GM03348 (cell line): ENCODE data around the gene TCERG1L.
"Not testable (repeated sequence)": the region's sequence is repeated elsewhere in the genome, so short reads cannot be mapped to it uniquely, and the experiment has no call there.

ENCODE experiments used
- DNase-seq: peaks from one replicate; pipeline ENCODE4 v3.0.0; 2012; ENCODE audit warnings: low spot score

TCERG1L gene

GRCh38 chr10:131311661-131312477 is at the start of gene TCERG1L:
Gene TCERG1L, minus strand, starts transcription at chr10:131311721. Its CDS starts 86 bp downstream, at chr10:131311635.
- no peak for DNase-seq

- DNase-seq: no peak
Measured at GRCh38 chr10:131358741-131359442, 47.4 kb upstream of the TCERG1L start.

- DNase-seq: no peak
Measured at GRCh38 chr10:131356442-131356841, 44.9 kb upstream of the TCERG1L start.

GRCh38 chr10:131355881-131356280 is 44.4 kb upstream of the TCERG1L start:
- DNase-seq: no peak

- no peak for DNase-seq
Measured at GRCh38 chr10:131355056-131355455, 43.5 kb upstream of the TCERG1L start.

GRCh38 chr10:131354380-131354779 is 42.9 kb upstream of the TCERG1L start:
- DNase-seq: no peak

- DNase-seq: no peak
Measured at GRCh38 chr10:131352765-131353290, 41.3 kb upstream of the TCERG1L start.

- DNase-seq: no peak
Measured at GRCh38 chr10:131350660-131351059, 39.1 kb upstream of the TCERG1L start.

- DNase-seq: no peak
Measured at GRCh38 chr10:131350245-131350644, 38.7 kb upstream of the TCERG1L start.

- DNase-seq: no peak
Measured at GRCh38 chr10:131346456-131346855, 34.9 kb upstream of the TCERG1L start.

- no peak for DNase-seq
Measured at GRCh38 chr10:131345691-131346090, 34.2 kb upstream of the TCERG1L start.

- no peak for DNase-seq
Measured at GRCh38 chr10:131344747-131345146, 33.2 kb upstream of the TCERG1L start.

GRCh38 chr10:131337741-131338140 is 26.2 kb upstream of the TCERG1L start:
- no peak for DNase-seq

GRCh38 chr10:131332821-131333220 is 21.3 kb upstream of the TCERG1L start:
- no peak for DNase-seq

- DNase-seq: no peak
Measured at GRCh38 chr10:131323880-131324279, 12.4 kb upstream of the TCERG1L start.

GRCh38 chr10:131323025-131323424 is 11.5 kb upstream of the TCERG1L start:
- DNase-seq: no peak

GRCh38 chr10:131322575-131322974 is 11.1 kb upstream of the TCERG1L start:
- DNase-seq: not testable (repeated sequence)

- no peak for DNase-seq
Measured at GRCh38 chr10:131320860-131321604, 9.5 kb upstream of the TCERG1L start.

- DNase-seq: no peak
Measured at GRCh38 chr10:131318814-131319213, 7.3 kb upstream of the TCERG1L start.

- DNase-seq: no peak
Measured at GRCh38 chr10:131318291-131318690, 6.8 kb upstream of the TCERG1L start.

- DNase-seq: no peak
Measured at GRCh38 chr10:131316321-131317075, 5.0 kb upstream of the TCERG1L start.

- DNase-seq: no peak
Measured at GRCh38 chr10:131315344-131315743, 3.8 kb upstream of the TCERG1L start.
